ENCODE results near the gene LSM8.

DNA sequence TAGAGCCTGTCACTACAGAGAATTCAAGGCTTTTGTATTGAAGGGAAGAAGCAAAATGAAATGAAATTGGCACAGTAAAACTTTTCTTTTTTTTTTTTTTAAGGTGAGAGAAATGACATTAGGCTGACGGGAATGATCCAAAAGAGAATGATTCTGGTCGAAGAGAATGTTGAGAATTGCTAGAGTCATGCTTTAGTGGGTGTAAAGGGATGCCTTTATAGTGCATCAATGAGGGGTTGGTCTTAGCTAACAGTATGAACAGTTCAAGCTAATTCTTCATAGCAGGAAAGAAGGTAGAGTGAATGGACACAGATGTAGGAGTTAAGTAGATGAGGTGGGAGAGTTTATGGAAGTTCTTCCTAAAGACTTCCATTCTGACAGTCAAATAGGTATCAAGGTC is 32.3 kb upstream of the LSM8 start:
- TF ChIP-seq, protein P1, sequence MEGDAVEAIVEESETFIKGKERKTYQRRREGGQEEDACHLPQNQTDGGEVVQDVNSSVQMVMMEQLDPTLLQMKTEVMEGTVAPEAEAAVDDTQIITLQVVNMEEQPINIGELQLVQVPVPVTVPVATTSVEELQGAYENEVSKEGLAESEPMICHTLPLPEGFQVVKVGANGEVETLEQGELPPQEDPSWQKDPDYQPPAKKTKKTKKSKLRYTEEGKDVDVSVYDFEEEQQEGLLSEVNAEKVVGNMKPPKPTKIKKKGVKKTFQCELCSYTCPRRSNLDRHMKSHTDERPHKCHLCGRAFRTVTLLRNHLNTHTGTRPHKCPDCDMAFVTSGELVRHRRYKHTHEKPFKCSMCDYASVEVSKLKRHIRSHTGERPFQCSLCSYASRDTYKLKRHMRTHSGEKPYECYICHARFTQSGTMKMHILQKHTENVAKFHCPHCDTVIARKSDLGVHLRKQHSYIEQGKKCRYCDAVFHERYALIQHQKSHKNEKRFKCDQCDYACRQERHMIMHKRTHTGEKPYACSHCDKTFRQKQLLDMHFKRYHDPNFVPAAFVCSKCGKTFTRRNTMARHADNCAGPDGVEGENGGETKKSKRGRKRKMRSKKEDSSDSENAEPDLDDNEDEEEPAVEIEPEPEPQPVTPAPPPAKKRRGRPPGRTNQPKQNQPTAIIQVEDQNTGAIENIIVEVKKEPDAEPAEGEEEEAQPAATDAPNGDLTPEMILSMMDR (conservative IDR thresholded peaks at IDR 0.05), result no peak
- no peak for TF ChIP-seq ZFX (IDR thresholded peaks at IDR 0.05)
